HL-60 (cell line): Measurements from ENCODE around the gene MYLIP.

ENCODE experiments used
- DNase-seq, 2 experiments: peaks; one replicate each; pipeline ENCODE4 v3.0.0-alpha.2; 2010 to 2020; ENCODE audit warnings: low read depth in 1 of 2, low spot score in 1 of 2
- H3K27ac ChIP-seq: fragments of 250-450 bp; sonication (Bioruptor Pico); replicated peaks from 2 replicates; pipeline ENCODE4 v1.5.1; 2020; ENCODE audit warnings: mild to moderate bottlenecking, moderate library complexity
- H3K27me3 ChIP-seq: fragments of 250-450 bp; sonication (Bioruptor Pico); 2 replicates; pipeline ENCODE4 v1.5.1; 2021; ENCODE audit warnings: mild to moderate bottlenecking, moderate library complexity; ENCODE audit not compliant: insufficient read depth, poor library complexity, severe bottlenecking
- H3K4me3 ChIP-seq: replicated peaks from 2 replicates; pipeline ENCODE4 v1.5.1; 2011; ENCODE audit warnings: mild to moderate bottlenecking, control low read depth, low read length; ENCODE audit not compliant: insufficient read depth
- GABPA ChIP-seq: IDR thresholded peaks from 2 replicates; pipeline ENCODE4 v1.6.1; 2012; ENCODE audit warnings: low read depth
- POLR2AphosphoS5 ChIP-seq: IDR thresholded peaks from 2 replicates; pipeline ENCODE4 v1.6.1; 2012; ENCODE audit warnings: low read depth
- SPI1 ChIP-seq: IDR thresholded peaks from 2 replicates; pipeline ENCODE4 v1.6.1; 2012; ENCODE audit warnings: low read depth, mild to moderate bottlenecking, borderline replicate concordance
- TF ChIP-seq, protein P1 (sequence below): IDR thresholded peaks from one replicate; pipeline ENCODE4 v1.5.1; 2011; ENCODE audit warnings: low read length, control low read depth, inconsistent platforms; ENCODE audit not compliant: insufficient read depth
- TF ChIP-seq, protein P2 (sequence below): IDR thresholded peaks from 2 replicates; pipeline ENCODE4 v1.6.1; 2012; ENCODE audit warnings: low read depth; ENCODE audit not compliant: insufficient replicate concordance

Gene MYLIP

DNA sequence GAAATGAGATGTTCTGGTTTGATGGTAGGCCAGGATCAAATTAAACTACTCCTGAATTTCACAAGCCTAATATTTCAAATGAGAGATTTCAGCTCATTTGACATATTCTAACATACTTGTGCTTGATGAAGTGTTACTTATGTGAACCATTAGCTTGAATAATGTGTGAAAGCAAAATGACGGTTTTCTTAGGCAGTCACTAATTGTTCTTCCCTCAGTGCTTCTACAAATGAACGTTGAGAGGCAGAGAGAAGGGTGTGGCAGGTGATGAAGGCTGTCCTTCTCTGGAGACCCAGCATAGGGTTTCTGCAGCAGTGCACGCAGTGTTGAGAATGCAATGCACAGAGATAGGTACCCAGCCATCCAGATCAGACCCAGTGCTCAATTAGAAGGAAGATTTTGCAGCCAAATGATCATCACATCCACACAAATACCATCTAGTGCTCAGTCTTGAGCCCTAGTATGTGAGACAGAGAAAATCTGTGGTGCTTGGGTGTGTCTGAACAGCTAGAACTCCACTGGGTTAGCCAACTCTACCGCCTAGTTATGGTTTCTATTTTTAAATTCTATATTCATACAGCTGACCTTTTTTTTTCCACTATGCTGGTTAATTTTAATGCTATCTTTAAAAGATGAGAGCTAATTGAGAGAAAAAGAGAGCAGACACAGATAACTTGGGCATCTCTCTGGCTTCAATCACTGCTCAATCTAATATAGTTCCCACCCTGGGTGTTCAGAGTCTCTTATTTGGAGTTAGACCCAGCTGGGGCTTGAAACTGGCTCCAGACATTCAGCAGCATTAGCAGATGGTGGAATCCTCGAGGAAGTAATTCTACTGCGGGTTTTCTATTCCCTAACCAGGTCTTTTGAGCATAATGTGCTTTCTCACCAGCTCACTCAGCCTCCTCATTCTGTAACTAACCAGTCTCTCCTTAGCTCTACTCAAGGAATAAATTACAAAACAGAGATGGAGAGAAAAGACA is 4.4 kb upstream of the MYLIP start:
- no peak for DNase-seq
- H3K27ac ChIP-seq: no peak overlapping the region
- H3K4me3 ChIP-seq: no peak overlapping the region
- H3K27me3 ChIP-seq: no peaks in the 10 kb centered on the region
- TF ChIP-seq SPI1: no peak
- TF ChIP-seq, protein P1, sequence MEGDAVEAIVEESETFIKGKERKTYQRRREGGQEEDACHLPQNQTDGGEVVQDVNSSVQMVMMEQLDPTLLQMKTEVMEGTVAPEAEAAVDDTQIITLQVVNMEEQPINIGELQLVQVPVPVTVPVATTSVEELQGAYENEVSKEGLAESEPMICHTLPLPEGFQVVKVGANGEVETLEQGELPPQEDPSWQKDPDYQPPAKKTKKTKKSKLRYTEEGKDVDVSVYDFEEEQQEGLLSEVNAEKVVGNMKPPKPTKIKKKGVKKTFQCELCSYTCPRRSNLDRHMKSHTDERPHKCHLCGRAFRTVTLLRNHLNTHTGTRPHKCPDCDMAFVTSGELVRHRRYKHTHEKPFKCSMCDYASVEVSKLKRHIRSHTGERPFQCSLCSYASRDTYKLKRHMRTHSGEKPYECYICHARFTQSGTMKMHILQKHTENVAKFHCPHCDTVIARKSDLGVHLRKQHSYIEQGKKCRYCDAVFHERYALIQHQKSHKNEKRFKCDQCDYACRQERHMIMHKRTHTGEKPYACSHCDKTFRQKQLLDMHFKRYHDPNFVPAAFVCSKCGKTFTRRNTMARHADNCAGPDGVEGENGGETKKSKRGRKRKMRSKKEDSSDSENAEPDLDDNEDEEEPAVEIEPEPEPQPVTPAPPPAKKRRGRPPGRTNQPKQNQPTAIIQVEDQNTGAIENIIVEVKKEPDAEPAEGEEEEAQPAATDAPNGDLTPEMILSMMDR: no peak
- TF ChIP-seq GABPA: no peak
- TF ChIP-seq, protein P2, sequence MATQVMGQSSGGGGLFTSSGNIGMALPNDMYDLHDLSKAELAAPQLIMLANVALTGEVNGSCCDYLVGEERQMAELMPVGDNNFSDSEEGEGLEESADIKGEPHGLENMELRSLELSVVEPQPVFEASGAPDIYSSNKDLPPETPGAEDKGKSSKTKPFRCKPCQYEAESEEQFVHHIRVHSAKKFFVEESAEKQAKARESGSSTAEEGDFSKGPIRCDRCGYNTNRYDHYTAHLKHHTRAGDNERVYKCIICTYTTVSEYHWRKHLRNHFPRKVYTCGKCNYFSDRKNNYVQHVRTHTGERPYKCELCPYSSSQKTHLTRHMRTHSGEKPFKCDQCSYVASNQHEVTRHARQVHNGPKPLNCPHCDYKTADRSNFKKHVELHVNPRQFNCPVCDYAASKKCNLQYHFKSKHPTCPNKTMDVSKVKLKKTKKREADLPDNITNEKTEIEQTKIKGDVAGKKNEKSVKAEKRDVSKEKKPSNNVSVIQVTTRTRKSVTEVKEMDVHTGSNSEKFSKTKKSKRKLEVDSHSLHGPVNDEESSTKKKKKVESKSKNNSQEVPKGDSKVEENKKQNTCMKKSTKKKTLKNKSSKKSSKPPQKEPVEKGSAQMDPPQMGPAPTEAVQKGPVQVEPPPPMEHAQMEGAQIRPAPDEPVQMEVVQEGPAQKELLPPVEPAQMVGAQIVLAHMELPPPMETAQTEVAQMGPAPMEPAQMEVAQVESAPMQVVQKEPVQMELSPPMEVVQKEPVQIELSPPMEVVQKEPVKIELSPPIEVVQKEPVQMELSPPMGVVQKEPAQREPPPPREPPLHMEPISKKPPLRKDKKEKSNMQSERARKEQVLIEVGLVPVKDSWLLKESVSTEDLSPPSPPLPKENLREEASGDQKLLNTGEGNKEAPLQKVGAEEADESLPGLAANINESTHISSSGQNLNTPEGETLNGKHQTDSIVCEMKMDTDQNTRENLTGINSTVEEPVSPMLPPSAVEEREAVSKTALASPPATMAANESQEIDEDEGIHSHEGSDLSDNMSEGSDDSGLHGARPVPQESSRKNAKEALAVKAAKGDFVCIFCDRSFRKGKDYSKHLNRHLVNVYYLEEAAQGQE: no peak
- no peak for TF ChIP-seq POLR2AphosphoS5

DNA sequence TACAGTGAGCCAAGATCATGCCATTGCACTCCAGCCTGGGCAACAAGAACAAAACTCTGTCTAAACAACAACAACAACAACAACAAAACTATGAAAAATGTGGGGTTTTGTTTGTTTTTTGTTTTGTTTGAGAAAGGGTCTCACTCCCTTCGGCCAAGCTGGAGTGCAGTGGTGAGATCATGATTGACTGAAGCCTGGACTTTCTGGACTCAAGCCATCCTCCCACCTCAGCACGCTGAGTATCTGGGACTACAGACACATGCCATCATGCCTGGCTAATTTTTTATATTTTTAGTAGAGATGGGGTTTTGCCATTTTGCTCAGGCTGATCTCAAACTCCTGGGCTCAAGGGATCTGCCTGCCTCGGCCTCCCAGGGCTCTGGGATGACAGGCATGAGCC is 2.8 kb upstream of the MYLIP start:
- DNase-seq: no peak
- no peak for TF ChIP-seq SPI1
- no peak overlapping the region for H3K4me3 ChIP-seq
- H3K27me3 ChIP-seq: no peaks in the 10 kb centered on the region
- H3K27ac ChIP-seq: no peak overlapping the region

DNA sequence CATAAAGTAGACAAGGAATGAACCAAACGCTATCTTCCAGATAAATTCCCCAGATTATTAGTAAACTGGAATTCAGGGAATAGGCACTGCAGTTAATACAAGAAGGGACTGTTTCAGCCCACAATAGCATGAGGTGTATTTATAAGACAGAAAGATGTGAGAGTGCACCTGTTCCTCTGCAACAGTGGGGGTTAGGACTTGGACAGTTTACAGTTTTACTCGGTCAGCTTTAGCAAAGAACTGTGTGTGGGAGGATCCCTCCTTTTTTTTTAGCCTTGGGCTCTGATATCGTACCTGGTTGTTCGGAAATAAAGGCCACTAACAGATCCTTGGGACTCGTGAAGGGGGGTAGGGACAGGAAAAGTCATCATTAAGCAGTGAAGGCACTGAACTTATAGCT is 2.0 kb upstream of the MYLIP start:
- Histone ChIP-seq H3K27me3 (no peaks in the 10 kb centered on the region), H3K4me3 (no peak overlapping the region), H3K27ac (no peak overlapping the region)
- TF ChIP-seq, protein P1: no peak
- TF ChIP-seq, protein P2: no peak
- no peak for TF ChIP-seq POLR2AphosphoS5
- TF ChIP-seq GABPA: no peak
- no peak for TF ChIP-seq SPI1
- DNase-seq: no peak

DNA sequence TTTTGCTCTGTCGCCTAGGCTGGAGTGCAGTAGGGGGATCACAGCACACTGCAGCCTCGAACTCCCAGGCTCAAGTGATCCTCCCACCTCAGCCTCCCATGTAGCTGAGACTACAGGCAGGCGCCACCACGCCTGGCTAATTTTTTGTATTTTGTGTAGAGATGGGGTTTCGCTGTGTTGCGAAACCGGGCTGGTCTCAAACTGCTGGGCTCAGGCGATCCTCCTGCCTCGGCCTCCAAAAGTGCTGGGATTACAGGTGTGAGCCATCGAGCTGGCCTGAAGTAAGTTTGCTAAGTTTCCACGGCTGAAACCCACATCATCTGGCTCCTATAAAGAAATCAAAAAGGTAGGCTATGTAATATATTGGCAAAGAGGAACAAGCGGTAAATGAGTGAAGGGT is 1.4 kb upstream of the MYLIP start:
- Histone ChIP-seq H3K4me3 (no peak overlapping the region), H3K27ac (no peak overlapping the region), H3K27me3 (no peaks in the 10 kb centered on the region)
- DNase-seq: no peak
- TF ChIP-seq, protein P2: no peak
- TF ChIP-seq GABPA (no peak), SPI1 (no peak), POLR2AphosphoS5 (no peak)
- TF ChIP-seq, protein P1: no peak
